ENCODE results near the gene MOB4. TPM values are rescaled to one million over a fixed set of nuclear protein-coding genes. Genes with fewer than 3 reads are reported as not detected.

The MOB4 gene
- total RNA-seq, 2 experiments from 2014 or later: 16.5 to 21.3 TPM

- H3K9me3 Mint-ChIP-seq (ENCODE audit: insufficient read depth): no peaks in the 10 kb centered on the region
- POLR2A ChIA-PET: no interaction called here
- H3K4me3 Mint-ChIP-seq: no peak overlapping the region
- H3K36me3 Mint-ChIP-seq (ENCODE audit: low read depth): no peaks in the 10 kb centered on the region
- no peak overlapping the region for H3K27ac Mint-ChIP-seq
- ATAC-seq (no peak), DNase-seq (no peak)
- peaks cover 6% of the 10 kb centered on the region for H3K4me1 Mint-ChIP-seq (ENCODE audit: low read depth)
- CTCF ChIA-PET: no interaction called here
- H3K27me3 Mint-ChIP-seq (ENCODE audit: low read depth): peaks cover 17% of the 10 kb centered on the region
These were observed 80.9 kb downstream of the MOB4 start for GRCh38 chr2:197596766-197597165.

GRCh38 chr2:197597166-197597565, 81.3 kb downstream of the MOB4 start:
- CTCF ChIA-PET: no interaction called here
- Mint-ChIP-seq H3K4me3 (no peak overlapping the region), H3K9me3 (ENCODE audit: insufficient read depth) (no peaks in the 10 kb centered on the region), H3K4me1 (ENCODE audit: low read depth) (peaks cover 6% of the 10 kb centered on the region), H3K36me3 (ENCODE audit: low read depth) (no peaks in the 10 kb centered on the region), H3K27ac (no peak overlapping the region), H3K27me3 (ENCODE audit: low read depth) (peaks cover 17% of the 10 kb centered on the region)
- POLR2A ChIA-PET: no interaction called here
- DNase-seq (no peak), ATAC-seq (no peak)

GRCh38 chr2:197598450-197598849, 82.6 kb downstream of the MOB4 start:
- ATAC-seq (no peak), DNase-seq (no peak)
- Mint-ChIP-seq H3K36me3 (ENCODE audit: low read depth) (no peaks in the 10 kb centered on the region), H3K4me1 (ENCODE audit: low read depth) (peaks cover 6% of the 10 kb centered on the region), H3K9me3 (ENCODE audit: insufficient read depth) (no peaks in the 10 kb centered on the region), H3K4me3 (no peak overlapping the region), H3K27me3 (ENCODE audit: low read depth) (peaks cover 17% of the 10 kb centered on the region), H3K27ac (no peak overlapping the region)
- ChIA-PET POLR2A (no interaction called here), CTCF (no interaction called here)

- H3K9me3 Mint-ChIP-seq (ENCODE audit: insufficient read depth): no peaks in the 10 kb centered on the region
- ATAC-seq: peak; percentile 93
- no peaks in the 10 kb centered on the region for H3K36me3 Mint-ChIP-seq (ENCODE audit: low read depth)
- POLR2A ChIA-PET: interaction anchor here (1.0 kb wide), 1 partner anchor 83 kb away, joined by 4 read pairs; the partner anchor contains the start of gene MOB4
- H3K27me3 Mint-ChIP-seq (ENCODE audit: low read depth): peaks cover 17% of the 10 kb centered on the region
- CTCF ChIA-PET: interaction anchor here (0.8 to 0.9 kb wide), 2 partner anchors 72 to 97 kb away, joined by 3 read pairs; no protein-coding TSS in a partner anchor
- H3K27ac Mint-ChIP-seq: no peak overlapping the region
- H3K4me3 Mint-ChIP-seq: no peak overlapping the region
- H3K4me1 Mint-ChIP-seq (ENCODE audit: low read depth): peaks cover 6% of the 10 kb centered on the region
- DNase-seq: peak; percentile 47
These were observed 83.6 kb downstream of the MOB4 start for GRCh38 chr2:197599285-197599965.

- Mint-ChIP-seq H3K27me3 (ENCODE audit: low read depth) (peaks cover 12% of the 10 kb centered on the region), H3K27ac (no peak overlapping the region), H3K4me3 (no peak overlapping the region), H3K9me3 (ENCODE audit: insufficient read depth) (no peaks in the 10 kb centered on the region), H3K4me1 (ENCODE audit: low read depth) (peaks cover 6% of the 10 kb centered on the region), H3K36me3 (ENCODE audit: low read depth) (no peaks in the 10 kb centered on the region)
- CTCF ChIA-PET: interaction anchor here (0.8 to 0.9 kb wide), 2 partner anchors 71 to 98 kb away, joined by 3 read pairs; no protein-coding TSS in a partner anchor
- POLR2A ChIA-PET: interaction anchor here (0.6 to 1.0 kb wide), 2 partner anchors 84 to 186 kb away, joined by 3 to 4 read pairs; partner anchors contain the start of gene MOB4
- ATAC-seq (no peak), DNase-seq (no peak)
These were observed 84.4 kb downstream of the MOB4 start for GRCh38 chr2:197600306-197600705.

- ChIA-PET CTCF (no interaction called here), POLR2A (no interaction called here)
- H3K27ac Mint-ChIP-seq: no peak overlapping the region
- no peaks in the 10 kb centered on the region for H3K9me3 Mint-ChIP-seq (ENCODE audit: insufficient read depth)
- ATAC-seq: no peak
- no peaks in the 10 kb centered on the region for H3K36me3 Mint-ChIP-seq (ENCODE audit: low read depth)
- peaks cover 6% of the 10 kb centered on the region for H3K4me1 Mint-ChIP-seq (ENCODE audit: low read depth)
- no peak for DNase-seq
- H3K27me3 Mint-ChIP-seq (ENCODE audit: low read depth): peaks cover 6% of the 10 kb centered on the region
- H3K4me3 Mint-ChIP-seq: no peak overlapping the region
These were observed 85.9 kb downstream of the MOB4 start for GRCh38 chr2:197601726-197602125.

Other genes with a start within 250 kb of the MOB4 start
- gene ANKRD44, start 205.3 kb upstream of the MOB4 start, total RNA-seq: 100 to 1,000 TPM; 188 to 224 TPM
- 100 to 1,000 TPM; 266 to 267 TPM for gene SF3B1, start 81.0 kb upstream of the MOB4 start, total RNA-seq
- 10 to 100 TPM; 22.5 to 22.6 TPM for gene COQ10B, start 62.5 kb upstream of the MOB4 start, total RNA-seq
- gene HSPD1, start 16.2 kb upstream of the MOB4 start, total RNA-seq: 100 to 1,000 TPM; 322 to 336 TPM
- 100 to 1,000 TPM; 153 to 162 TPM for gene HSPE1, start 15.7 kb upstream of the MOB4 start, total RNA-seq
- gene RFTN2, start 159.5 kb downstream of the MOB4 start, total RNA-seq: not detected
- gene MARS2, start 189.3 kb downstream of the MOB4 start, total RNA-seq: 10 to 100 TPM; 15.0 to 15.6 TPM

All from activated CD8-positive, alpha-beta T cell treated with anti-CD3 and anti-CD28 coated beads, Interleukin-2, amount 10 ng/mL, durations not matched to agents 7 days and 5 days (primary cell).